HEK293T (cell line): ENCODE data around the gene RPLP2.

ENCODE experiments used
- BHLHE40 ChIP-seq: fragments of 450-650 bp; IDR thresholded peaks from 2 replicates; pipeline ENCODE4 v1.6.1; 2016; ENCODE audit warnings: mild to moderate bottlenecking, moderate library complexity, borderline replicate concordance
- ELF4 ChIP-seq: fragments of 450-650 bp; IDR thresholded peaks from 2 replicates; pipeline ENCODE4 v1.6.1; 2017; ENCODE audit warnings: antibody characterized with exemption
- FOXA1 ChIP-seq: fragments of 450-650 bp; IDR thresholded peaks from 2 replicates; pipeline ENCODE4 v1.6.1; 2016; ENCODE audit warnings: mild to moderate bottlenecking
- FOXK2 ChIP-seq: fragments of 450-650 bp; IDR thresholded peaks from 2 replicates; pipeline ENCODE4 v1.6.1; 2016; ENCODE audit warnings: mild to moderate bottlenecking
- FOXM1 ChIP-seq: fragments of 450-650 bp; IDR thresholded peaks from 2 replicates; pipeline ENCODE4 v1.6.1; 2017; ENCODE audit warnings: mild to moderate bottlenecking, borderline replicate concordance
- L3MBTL2 ChIP-seq: fragments of 450-650 bp; conservative IDR thresholded peaks from 2 replicates; pipeline ENCODE4 v1.6.1; 2016; ENCODE audit warnings: mild to moderate bottlenecking
- LEF1 ChIP-seq: fragments of 450-650 bp; IDR thresholded peaks from 2 replicates; pipeline ENCODE4 v1.6.1; 2017; ENCODE audit warnings: mild to moderate bottlenecking, borderline replicate concordance
- SP1 ChIP-seq: fragments of 450-650 bp; IDR thresholded peaks from 2 replicates; pipeline ENCODE4 v1.6.1; 2017
- SUZ12 ChIP-seq: fragments of 450-650 bp; IDR thresholded peaks from 2 replicates; pipeline ENCODE4 v1.6.1; 2016; ENCODE audit warnings: mild to moderate bottlenecking
- ZNF384 ChIP-seq: fragments of 450-650 bp; IDR thresholded peaks from 2 replicates; pipeline ENCODE4 v1.6.1; 2016

- TF ChIP-seq BHLHE40 (no peak), LEF1 (no peak), ELF4 (no peak), FOXM1 (no peak), SUZ12 (no peak), FOXA1 (no peak), ZNF384 (no peak), FOXK2 (no peak), L3MBTL2 (no peak), SP1 (no peak)
Measured at GRCh38 chr11:791658-792534, 17.9 kb upstream of the RPLP2 start.
